Erythroblast (primary cell): ENCODE data around the gene TOP3A.

Experiments used
- DNase-seq, 2 experiments: peaks; one replicate each; lab custom pipeline; 2025; lab: John Stamatoyannopoulos, UW
- GATA1 ChIP-seq: IDR thresholded peaks from 2 replicates; pipeline ENCODE4 v1.6.1; 2011; ENCODE audit warnings: low read depth, mild to moderate bottlenecking, control low read depth, low read length, moderate library complexity
- POLR2A ChIP-seq: IDR thresholded peaks from 2 replicates; pipeline ENCODE4 v1.6.1; 2011; ENCODE audit warnings: mild to moderate bottlenecking, low read length

Gene TOP3A

GRCh38 chr17:18230288-18231141 is 84.3 kb downstream of the TOP3A start:
- TF ChIP-seq GATA1 (no peak), POLR2A (no peak)
- no peak for DNase-seq

- no peak for DNase-seq
- TF ChIP-seq POLR2A (no peak), GATA1 (no peak)
Measured at GRCh38 chr17:18229771-18230170, 85.0 kb downstream of the TOP3A start.

GRCh38 chr17:18229254-18229653 is 85.5 kb downstream of the TOP3A start:
- TF ChIP-seq POLR2A (no peak), GATA1 (no peak)
- no peak for DNase-seq

- DNase-seq = no peak
- no peak for TF ChIP-seq POLR2A
- TF ChIP-seq GATA1 = no peak
Measured at GRCh38 chr17:18228176-18228682, 86.6 kb downstream of the TOP3A start.

GRCh38 chr17:18227635-18228034 is 87.2 kb downstream of the TOP3A start:
- TF ChIP-seq POLR2A (no peak), GATA1 (no peak)
- no peak for DNase-seq

- DNase-seq = no peak
- TF ChIP-seq GATA1 (no peak), POLR2A (no peak)
Measured at GRCh38 chr17:18226284-18226945, 88.4 kb downstream of the TOP3A start.

- TF ChIP-seq POLR2A (no peak), GATA1 (no peak)
- peak in 1 of 2 experiments; percentile 49 for DNase-seq
Measured at GRCh38 chr17:18225642-18226283, 89.0 kb downstream of the TOP3A start.

- TF ChIP-seq POLR2A (no peak), GATA1 (no peak)
- DNase-seq = peak; percentile 96 to 98
Measured at GRCh38 chr17:18225121-18225641, 89.6 kb downstream of the TOP3A start, which contains the start of gene LLGL1. Gene LLGL1 (plus strand): TSS chr17:18225635. CDS start chr17:18225683, 48 bp downstream.

- TF ChIP-seq POLR2A (no peak), GATA1 (no peak)
- DNase-seq = no peak
Measured at GRCh38 chr17:18224387-18225120, 90.2 kb downstream of the TOP3A start.

GRCh38 chr17:18224053-18224386 is 90.8 kb downstream of the TOP3A start:
- no peak for DNase-seq
- TF ChIP-seq GATA1 (no peak), POLR2A (no peak)
